Glomerular visceral epithelial cell (primary cell): ENCODE measurements around the gene MPG.

ENCODE experiments used
- DNase-seq: peaks from one replicate; pipeline ENCODE4 v3.0.0-alpha.2; 2016; ENCODE audit errors: extremely low spot score

MPG gene

GRCh38 chr16:66309-67182, 11.5 kb upstream of the MPG start:
- DNase-seq = no peak

- DNase-seq = no peak
These were observed 10.7 kb upstream of the MPG start for GRCh38 chr16:67183-67791.

DNA sequence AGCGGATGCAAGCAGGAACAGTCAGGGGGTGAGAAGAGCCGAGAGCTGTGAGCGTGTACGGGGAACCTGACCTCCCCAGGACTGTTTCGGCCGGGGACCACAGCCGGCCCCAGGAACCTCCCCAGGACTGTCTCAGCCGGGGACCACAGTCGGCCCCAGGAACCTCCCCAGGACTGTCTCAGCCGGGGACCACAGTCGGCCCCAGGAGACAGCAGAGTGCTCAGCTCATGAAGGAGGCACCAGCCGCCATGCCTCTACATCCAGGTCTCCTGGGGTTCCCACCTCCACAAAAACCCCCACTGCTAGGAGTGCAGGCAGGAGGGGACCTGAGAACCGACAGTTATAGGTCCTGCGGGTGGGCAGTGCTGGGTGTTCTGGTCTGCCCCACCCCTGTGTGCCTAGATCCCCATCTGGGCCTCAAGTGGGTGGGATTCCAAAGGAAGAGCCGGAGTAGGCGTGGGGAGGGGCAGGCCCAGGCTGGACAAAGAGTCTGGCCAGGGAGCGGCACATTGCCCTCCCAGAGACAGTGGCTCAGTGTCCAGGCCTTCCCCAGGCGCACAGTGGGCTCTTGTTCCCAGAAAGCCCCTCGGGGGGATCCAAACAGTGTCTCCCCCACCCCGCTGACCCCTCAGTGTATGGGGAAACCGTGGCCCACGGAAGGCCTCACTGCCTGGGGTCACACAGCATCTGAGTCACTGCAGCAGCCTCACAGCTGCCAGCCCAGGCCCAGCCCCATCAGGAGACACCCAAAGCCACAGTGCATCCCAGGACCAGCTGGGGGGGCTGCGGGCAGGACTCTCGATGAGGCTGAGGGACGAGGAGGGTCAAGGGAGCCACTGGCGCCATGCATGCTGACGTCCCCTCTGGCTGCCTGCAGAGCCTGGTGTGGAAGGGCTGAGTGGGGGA, 9.9 kb upstream of the MPG start:
- DNase-seq = no peak

- DNase-seq = no peak
These were observed 8.8 kb upstream of the MPG start for GRCh38 chr16:69181-69580.

GRCh38 chr16:71210-71539, 6.8 kb upstream of the MPG start:
- no peak for DNase-seq

DNA sequence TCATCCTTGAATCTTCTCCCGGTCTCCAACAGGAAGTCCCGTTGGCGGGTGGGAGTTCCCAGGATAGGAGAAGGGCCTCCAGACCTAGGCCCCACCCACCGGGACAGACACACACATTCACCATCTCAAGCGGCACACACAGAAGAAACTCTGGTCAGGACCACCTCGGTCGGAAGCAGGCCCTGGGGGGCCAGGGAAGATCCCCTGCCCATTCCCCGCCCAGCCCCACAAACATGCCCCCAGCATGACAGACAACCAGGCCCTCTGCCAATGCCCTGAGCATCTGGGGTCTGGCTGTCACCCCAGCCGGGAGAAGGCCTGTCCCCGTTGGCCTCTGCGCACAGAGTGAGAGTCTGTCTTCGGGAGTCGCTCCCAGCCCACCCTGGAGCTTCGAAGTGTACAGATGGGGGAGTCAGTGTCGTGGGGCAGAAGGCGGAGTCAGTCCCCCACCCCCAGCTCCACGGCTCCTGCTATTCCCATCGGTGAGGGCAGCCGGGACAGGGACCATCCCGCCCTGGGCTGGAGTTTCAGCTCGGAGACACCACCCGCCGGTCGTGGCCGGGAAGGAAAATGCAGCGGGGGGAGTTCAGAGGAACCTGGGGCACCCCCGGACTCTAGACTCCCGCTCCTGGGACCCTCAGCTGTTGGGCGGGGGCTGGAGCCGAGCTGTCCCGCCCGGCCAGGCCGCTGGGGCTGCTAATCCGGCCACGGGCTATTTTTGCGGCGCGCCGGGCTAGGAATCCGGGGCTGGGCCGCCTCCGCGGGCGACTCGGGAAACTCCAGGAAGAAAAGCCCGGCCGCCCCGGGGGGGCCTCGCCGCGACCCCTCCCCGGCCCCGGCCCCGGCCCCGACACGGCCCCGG, 6.3 kb upstream of the MPG start:
- DNase-seq = peak; percentile 70

GRCh38 chr16:72561-73548, 5.2 kb upstream of the MPG start, which contains the start of gene RHBDF1:
TSS of gene RHBDF1 (minus strand) at chr16:72631. CDS start at chr16:65015, 7,616 bp downstream.
- DNase-seq = peak; percentile 60

GRCh38 chr16:74051-74746, 3.8 kb upstream of the MPG start:
- DNase-seq = no peak

GRCh38 chr16:74747-75334, 3.2 kb upstream of the MPG start:
- no peak for DNase-seq

GRCh38 chr16:75580-76501, 2.2 kb upstream of the MPG start:
- DNase-seq = peak; percentile 84

- peak; percentile 64 for DNase-seq
These were observed 1.3 kb upstream of the MPG start for GRCh38 chr16:76535-77272.

DNA sequence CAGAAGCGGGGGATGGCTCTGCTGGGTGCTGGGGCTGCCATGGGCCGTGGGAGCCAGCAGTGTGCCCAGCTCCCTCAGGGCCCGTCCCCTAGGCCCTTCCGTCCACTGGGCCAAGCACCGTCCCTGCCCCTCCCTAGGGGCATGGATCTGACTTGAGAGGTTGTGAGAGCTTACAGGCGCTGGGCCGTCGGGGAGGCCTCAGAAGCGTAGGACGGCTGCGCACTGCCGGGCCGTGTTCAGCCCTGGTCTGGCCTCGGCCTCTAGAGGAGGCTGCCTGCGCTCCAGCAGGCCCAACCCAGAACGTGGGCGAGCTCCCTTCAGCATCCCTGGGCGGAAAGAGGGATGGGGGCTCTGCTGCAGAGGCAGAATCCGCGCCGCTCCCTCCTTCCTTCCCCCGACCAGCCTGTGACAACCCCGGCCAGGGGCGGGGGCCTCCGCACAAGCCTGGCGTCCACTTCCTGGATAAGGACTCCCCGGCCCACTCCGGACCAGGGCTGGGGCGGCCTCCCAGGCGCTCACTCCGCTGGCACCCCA, 685 bp upstream of the MPG start:
- no peak for DNase-seq

DNA sequence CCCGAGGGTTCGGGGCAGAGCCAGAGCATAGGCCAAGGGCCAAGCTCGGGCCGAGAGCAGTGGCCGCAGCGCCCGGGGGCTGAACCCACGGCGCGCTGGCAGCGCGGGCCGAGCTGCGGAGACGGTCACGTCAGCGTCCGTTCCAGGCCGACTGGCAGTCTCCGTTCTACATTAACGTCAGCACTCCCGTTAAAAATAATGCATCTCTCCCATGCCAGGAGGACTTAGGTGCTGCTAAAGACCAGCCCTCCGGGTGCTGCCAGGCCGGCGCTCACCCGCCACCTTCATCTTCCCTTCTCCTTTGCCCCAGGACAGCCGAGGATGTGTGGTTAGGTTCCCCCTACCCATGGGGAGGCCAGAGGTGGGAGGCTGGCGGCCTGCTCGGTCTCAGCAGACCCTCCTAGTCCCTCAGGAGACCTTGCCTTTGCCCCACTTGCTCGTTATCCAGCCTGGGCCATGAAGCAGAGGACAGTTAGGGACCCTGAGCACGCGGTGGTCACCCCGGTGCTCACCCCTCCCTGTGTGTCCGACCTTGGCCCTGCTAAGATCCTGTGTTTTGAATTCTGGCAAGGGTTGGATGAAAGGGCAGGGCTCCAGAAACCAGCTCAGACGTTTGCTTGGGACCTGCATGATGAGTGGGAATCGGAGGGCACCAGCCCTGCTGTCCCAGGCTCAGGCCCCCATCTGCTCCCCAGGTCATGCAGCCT, 572 bp downstream of the MPG start:
- DNase-seq = no peak

DNA sequence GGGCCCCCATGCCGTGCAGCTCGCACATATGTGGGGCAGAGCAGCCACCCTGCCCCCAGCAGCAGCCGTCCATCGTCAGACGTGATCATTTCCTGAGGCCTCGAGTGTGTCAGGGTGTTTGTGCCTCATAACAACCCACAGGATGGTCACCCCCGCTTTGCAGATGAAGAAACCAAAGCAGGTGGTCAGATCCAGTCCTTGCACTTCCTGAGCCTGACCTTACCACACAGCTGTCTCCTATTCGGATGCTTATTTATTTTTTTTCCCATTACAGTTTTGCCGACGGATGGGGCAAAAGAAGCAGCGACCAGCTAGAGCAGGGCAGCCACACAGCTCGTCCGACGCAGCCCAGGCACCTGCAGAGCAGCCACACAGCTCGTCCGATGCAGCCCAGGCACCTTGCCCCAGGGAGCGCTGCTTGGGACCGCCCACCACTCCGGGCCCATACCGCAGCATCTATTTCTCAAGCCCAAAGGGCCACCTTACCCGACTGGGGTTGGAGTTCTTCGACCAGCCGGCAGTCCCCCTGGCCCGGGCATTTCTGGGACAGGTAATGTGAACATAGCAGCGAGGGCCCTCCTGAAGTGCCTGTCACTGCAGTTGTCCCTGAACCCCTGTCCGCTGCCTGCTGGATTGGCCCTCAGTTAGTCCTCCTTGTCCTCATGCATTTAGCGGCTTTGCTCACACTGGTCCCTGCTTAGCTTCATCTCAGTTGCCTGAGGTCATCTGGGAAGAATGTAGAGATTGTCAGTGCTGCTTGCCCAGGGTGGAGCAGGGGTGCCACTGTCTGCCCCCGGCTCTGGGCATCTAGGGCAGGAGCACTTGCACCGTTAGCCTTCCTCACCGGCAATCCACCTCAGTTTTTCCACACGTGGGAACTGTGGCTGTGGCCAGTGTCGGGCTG, 1.4 kb downstream of the MPG start:
- DNase-seq = no peak

- DNase-seq = no peak
These were observed 5.1 kb downstream of the MPG start for GRCh38 chr16:83060-83603.
